D721Med (cell line): ENCODE results near the gene SPATA31C1.
"Not testable (repeated sequence)": the region's sequence is repeated elsewhere in the genome, so short reads cannot be mapped to it uniquely, and the experiment has no call there.

Experiments
- DNase-seq: peaks from one replicate; pipeline ENCODE4 v3.0.0; 2011; ENCODE audit warnings: low spot score; ENCODE audit not compliant: insufficient read length
- FAIRE-seq: peaks from 2 replicates; lab custom pipeline; 2011; peaks lifted over from hg19 to GRCh38; lab: Jason Lieb, UNC
- TF ChIP-seq, protein P1 (sequence below): IDR thresholded peaks from 2 replicates; pipeline ENCODE4 v1.5.1; 2012; ENCODE audit warnings: mild to moderate bottlenecking, control low read depth; ENCODE audit not compliant: insufficient read depth; ENCODE audit errors: missing control alignments

SPATA31C1 gene

GRCh38 chr9:87934444-87934843, 16.7 kb downstream of the SPATA31C1 start:
- not testable (repeated sequence) for DNase-seq, FAIRE-seq

DNA sequence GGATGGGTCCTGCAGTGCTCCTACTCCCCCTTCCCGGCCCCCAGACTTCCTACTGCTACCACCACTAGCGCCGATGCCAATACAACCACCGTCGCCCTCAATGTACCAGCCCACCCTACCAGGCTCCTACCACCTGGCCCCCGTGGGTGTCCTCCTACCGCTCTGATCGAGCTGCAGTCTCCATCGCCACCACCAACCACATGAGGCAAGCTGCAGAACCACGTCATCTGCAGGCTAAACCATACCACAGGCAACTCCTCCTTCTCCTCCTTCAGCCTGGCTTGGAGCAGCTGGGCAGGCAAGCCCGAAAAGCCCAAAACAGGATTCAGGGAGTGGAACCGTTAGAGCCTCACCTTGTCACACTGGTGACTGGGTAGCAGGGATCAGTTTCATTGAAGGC, 19.6 kb downstream of the SPATA31C1 start:
- not testable (repeated sequence) for DNase-seq, FAIRE-seq

DNA sequence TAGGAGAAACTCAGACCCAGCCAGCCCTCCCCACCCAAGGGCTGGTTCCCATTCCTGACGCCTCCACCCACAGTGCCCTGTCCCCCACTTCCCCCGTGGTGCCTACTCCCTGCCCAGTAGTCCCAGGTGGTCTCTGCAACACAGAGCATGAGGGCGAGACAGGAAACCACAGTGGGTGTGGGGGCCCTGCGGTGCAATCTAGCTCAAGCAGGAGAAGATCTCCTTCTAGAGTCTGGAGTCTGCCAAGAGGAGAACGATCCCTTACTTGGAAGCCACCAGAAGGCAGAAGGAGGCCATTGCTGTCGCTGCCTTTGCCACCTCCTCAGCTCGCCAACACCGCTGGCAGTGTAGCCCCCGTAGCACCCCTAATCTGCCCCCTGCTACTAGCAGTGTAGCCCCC, 20.2 kb downstream of the SPATA31C1 start:
- DNase-seq: not testable (repeated sequence)

GRCh38 chr9:87938336-87938735, 20.6 kb downstream of the SPATA31C1 start:
- DNase-seq, FAIRE-seq: not testable (repeated sequence)

More for the DNA sequence above, 20.2 kb downstream of the SPATA31C1 start:
- FAIRE-seq: not testable (repeated sequence)

DNA sequence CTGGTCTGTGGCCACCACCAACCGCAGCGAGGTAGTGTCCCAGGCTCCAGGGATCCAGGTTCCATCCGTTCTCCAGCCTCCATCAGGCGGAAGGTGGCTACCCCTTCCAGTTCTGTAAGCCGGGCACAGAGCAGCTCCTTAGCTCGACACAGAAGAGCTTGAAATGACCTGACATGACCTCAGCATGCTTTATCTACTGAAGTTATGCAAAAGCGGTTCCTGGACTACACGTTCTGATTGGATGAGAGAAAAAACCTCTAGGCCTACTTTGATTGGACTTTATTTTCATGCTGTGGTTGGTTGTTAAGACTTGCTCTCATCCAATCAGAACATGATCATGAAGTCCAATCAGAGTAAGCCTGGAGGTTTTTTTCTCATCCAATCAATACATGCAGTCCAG, 21.3 kb downstream of the SPATA31C1 start:
- FAIRE-seq, DNase-seq: not testable (repeated sequence)

GRCh38 chr9:87944096-87944495, 26.3 kb downstream of the SPATA31C1 start:
- TF ChIP-seq, protein P1, sequence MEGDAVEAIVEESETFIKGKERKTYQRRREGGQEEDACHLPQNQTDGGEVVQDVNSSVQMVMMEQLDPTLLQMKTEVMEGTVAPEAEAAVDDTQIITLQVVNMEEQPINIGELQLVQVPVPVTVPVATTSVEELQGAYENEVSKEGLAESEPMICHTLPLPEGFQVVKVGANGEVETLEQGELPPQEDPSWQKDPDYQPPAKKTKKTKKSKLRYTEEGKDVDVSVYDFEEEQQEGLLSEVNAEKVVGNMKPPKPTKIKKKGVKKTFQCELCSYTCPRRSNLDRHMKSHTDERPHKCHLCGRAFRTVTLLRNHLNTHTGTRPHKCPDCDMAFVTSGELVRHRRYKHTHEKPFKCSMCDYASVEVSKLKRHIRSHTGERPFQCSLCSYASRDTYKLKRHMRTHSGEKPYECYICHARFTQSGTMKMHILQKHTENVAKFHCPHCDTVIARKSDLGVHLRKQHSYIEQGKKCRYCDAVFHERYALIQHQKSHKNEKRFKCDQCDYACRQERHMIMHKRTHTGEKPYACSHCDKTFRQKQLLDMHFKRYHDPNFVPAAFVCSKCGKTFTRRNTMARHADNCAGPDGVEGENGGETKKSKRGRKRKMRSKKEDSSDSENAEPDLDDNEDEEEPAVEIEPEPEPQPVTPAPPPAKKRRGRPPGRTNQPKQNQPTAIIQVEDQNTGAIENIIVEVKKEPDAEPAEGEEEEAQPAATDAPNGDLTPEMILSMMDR: no peak
- FAIRE-seq (no peak), DNase-seq (no peak)

DNA sequence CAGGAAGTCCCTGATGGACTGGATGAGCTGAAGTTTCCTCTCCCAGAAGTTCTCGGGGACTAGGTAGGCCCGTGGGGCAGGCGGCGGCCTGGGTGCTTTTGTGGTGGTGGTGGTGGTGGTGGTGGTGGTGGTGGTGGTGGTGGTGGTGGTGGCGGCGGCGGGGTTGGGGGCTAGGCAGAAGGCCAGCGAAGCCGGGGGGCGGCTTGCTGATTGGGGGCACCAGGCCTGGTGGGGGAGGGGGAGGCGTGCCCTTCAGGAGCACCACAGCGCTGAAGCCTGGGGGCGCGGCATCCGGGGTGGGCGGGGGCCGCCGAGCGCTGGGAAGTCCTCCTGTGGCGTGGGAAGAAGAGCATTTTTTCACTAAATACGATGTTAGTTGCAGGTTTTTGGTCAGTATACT, 26.9 kb downstream of the SPATA31C1 start:
- no peak for FAIRE-seq
- TF ChIP-seq, protein P1: no peak
- no peak for DNase-seq

DNA sequence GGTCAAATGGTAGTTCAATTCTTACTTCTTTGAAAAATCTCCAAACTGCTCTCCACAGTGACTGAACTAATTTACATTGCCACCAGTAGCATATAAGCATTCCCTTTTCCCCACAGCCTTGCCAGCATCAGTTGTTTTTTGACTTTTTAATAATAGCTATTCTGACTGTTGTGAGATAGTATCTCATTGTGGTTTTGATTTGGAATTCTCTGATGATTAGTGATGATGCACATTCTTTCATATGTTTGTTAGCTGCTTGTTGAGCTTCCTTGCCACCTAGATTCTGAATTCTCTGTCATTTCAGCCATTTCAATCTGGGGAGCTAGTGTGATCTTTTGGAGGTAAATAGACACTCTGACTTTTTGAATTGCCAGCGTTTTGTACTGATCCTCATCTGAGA, 32.5 kb downstream of the SPATA31C1 start:
- FAIRE-seq (no peak), DNase-seq (no peak)
- TF ChIP-seq, protein P1: no peak

DNA sequence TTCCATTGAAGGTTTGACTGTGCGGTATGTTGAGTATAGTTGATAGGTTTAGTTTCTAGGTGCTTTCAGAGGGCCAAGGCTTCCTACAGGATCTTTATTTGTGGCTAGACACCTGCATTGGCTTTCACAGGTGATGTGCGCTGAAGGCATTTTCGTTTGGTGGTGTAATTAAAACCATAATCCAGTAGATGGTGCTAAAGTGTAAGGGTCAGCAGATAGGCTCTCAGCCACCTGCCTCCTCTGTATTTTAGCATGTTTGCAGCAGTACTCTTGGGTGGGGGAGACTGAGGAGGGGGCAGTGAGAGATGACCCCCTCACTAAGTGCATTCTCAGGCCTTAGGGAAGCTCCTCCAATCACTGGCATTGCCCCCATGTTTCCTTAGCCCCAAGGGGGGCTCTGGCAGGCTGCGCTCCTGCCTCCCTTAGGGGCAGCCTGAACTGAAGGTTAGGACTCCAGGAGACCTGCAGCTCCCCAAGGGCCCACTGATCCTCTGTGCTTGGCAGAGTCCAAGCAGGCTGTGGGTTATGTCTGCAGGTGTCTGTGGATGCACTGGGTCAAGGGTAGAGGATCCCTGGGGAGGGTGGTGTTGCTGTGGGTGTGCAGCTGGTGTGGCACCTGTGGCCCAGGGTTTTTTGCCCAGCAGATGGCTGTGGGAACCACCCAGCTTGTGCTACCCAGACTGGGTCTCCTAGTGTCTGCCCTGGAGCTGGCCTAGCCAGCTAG, 33.2 kb downstream of the SPATA31C1 start:
- no peak for FAIRE-seq

DNA sequence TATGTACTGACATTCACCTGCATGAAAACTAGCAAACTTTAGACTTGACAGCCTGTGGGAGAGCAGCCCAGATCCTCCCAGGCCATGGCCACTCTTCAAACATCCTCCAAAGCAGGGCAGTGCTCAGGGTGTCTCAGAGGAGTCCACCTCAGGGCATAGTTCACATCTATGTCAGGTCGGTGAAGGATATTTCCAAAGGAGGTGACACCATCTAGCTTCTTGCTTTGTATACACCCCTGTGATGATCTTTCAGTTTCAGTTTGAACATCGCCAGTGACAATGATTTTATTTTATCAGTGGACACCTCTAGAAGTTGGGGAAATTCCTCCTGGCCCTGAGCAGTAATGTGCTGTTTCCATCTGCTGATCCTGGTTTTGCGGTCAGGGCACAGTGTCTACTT, 36.5 kb downstream of the SPATA31C1 start:
- no peak for FAIRE-seq
- DNase-seq: no peak
- TF ChIP-seq, protein P1: no peak

More for the DNA sequence above, 33.2 kb downstream of the SPATA31C1 start:
- no peak for DNase-seq
- TF ChIP-seq, protein P1: peak; percentile 67
